Mesodermal cell (in vitro differentiated cells): ENCODE data around the gene SHISA3.

Experiments
- H3K27ac ChIP-seq: 2 replicates; pipeline ENCODE4 v1.7.0; 2013; ENCODE audit warnings: mild to moderate bottlenecking, low read depth, low read length, moderate library complexity; ENCODE audit not compliant: severe bottlenecking
- H3K36me3 ChIP-seq: 2 replicates; pipeline ENCODE4 v1.7.1; 2013; ENCODE audit warnings: mild to moderate bottlenecking, low read length, moderate library complexity; ENCODE audit not compliant: control insufficient read depth, insufficient read depth
- H3K4me1 ChIP-seq: one replicate; pipeline ENCODE4 v1.7.1; 2013; ENCODE audit warnings: mild to moderate bottlenecking, low read length; ENCODE audit not compliant: insufficient read depth, control insufficient read depth, poor library complexity, severe bottlenecking
- H3K4me3 ChIP-seq: 2 replicates; pipeline ENCODE4 v1.7.0; 2013; ENCODE audit warnings: low read length, control low read depth, mild to moderate bottlenecking; ENCODE audit not compliant: insufficient read depth, poor library complexity, severe bottlenecking; ENCODE audit errors: extremely low read depth
- H3K9me3 ChIP-seq: 2 replicates; pipeline ENCODE4 v1.7.1; 2013; ENCODE audit warnings: mild to moderate bottlenecking, low read length, moderate library complexity; ENCODE audit not compliant: control insufficient read depth
- WGBS, 2 experiments: methylation state at CpG; one replicate each; pipeline ENCODE4 v1.1.5; 2013; ENCODE audit warnings: missing lambda C conversion rate in 2 of 2; ENCODE audit not compliant: insufficient coverage in 2 of 2; 5-methylcytosine and 5-hydroxymethylcytosine counted together

The SHISA3 gene

DNA sequence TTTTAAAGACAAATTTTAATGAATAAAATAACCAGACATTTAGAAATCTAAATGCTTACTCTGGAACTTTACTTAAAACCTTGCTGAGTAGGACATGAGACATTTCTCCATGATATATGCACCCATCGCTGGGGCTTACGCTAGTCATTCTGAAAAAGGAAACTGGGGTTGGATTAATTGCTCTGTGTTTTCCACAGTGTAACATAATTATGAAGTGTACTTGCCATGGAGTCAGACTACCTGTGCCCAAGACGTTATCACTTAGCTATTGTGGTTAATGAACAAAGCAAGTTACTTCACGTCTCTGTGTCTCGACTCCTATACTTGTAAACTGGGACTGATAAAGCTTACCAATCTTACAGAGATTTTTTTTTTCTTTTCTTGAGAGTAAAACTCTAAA lies 47.8 kb downstream of the SHISA3 start:
- WGBS, 2 experiments = 100% methylated on average over 3 of the region's 5 CpGs; no CpG with 5 or more reads in 1 of the 2 experiments
- H3K4me3 ChIP-seq = no peak overlapping the region

DNA sequence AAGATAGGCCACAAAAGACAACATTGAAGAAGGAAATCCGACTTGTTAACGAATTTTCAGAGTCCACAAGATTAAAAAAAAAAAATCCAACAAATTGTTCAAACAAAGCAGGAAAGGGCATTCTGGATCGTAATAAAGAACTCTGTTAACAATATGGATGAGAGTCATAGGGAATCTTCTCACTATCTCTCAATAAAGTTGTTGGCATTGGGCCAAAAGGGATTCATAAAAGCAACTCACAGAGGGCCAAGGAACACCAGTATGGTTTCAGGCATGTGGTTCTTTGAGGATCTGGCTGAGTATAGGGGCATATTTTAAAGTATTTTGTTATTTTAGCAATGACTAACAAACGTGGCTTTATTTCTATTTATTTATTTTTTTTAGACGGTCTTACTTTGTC lies 49.5 kb downstream of the SHISA3 start:
- 77 to 83% methylated on average over 1 to 5 of the region's 5 CpGs for WGBS, 2 experiments
- Histone ChIP-seq H3K9me3 (no peaks in the 10 kb centered on the region), H3K4me1 (no peaks in the 10 kb centered on the region), H3K27ac (no peak overlapping the region), H3K36me3 (no peaks in the 10 kb centered on the region), H3K4me3 (no peak overlapping the region)

More for the DNA sequence above, 47.8 kb downstream of the SHISA3 start:
- Histone ChIP-seq H3K4me1 (no peaks in the 10 kb centered on the region), H3K36me3 (no peaks in the 10 kb centered on the region), H3K27ac (no peak overlapping the region), H3K9me3 (no peaks in the 10 kb centered on the region)
